Limb (tissue), 2 donors: ENCODE results near the gene ANKH.
"Not testable (repeated sequence)": the region's sequence is repeated elsewhere in the genome, so short reads cannot be mapped to it uniquely, and the experiment has no call there.

Experiments
- DNase-seq, 2 donors: peaks; one replicate each; pipeline ENCODE4 v3.0.0-alpha.2; 2016; ENCODE audit errors: extremely low spot score in 2 of 2

The ANKH gene

DNA sequence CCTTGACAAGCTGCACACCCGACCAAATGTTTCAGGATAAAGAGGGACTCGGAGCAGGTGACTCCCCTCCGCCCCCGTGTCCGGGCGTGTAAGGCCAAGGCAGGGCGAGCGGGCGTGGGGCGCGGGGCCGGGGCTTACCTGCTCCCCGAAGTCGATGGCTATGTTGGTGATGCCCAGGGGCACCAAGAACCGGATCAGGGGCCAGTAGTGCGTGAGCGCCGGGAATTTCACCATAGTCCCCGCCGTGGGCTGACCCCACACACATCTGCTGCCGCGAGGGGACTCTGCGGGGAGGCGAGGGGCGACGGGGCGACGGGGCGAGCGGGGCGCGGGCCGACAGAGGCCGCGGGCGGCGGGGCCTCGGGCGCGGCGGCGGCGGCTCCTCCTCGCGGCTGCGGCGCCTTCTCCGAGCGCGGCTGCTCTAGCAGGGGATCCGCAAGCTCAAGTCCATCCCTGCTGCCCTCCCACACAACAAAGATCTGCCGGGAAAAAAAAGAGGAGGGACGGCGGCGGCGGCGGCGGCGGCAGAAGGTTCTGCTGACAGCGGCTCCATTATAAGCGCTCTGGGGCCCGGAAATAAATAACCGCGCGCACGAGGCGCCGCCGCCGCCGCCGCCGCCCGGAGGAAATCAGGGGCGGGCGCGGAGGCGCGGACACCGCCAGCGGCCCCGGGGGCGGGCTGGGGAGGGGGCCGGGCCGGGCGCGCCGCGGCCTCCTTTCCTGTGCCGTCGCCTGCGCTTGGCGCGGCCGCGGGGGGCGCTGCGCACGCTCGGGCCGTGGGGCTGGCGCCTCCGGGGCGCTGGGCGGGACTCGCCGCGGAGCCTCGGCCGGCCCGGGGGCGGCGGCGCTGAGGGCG is at the start of gene ANKH:
TSS of gene ANKH (minus strand) at position 565 of the 856 bp plus-strand sequence. CDS start at position 234, 331 bp downstream.
- DNase-seq, result peak; percentile 85 to 91

DNA sequence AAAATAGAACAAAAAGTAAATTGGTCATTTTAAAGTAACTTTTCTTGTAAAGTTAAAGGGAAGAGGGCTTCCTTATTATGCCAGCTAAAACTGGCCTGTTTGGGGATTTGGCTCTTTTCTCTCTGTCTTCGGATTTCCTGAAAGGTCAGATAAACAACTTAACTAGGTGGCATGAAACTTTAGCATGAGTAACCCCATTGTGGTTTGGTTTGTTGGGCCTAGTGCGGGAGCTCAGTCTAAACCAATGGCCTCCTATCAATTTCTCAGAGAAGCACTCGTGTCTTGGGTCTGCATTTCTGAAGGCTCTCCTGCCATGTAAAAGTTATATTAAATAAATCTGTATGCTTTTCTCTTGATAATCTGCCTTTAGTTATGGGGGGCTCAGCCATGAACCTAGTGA is 48.5 kb upstream of the ANKH start:
- no peak for DNase-seq

GRCh38 chr5:14919106-14919505 is 47.5 kb upstream of the ANKH start:
- not testable (repeated sequence) for DNase-seq

GRCh38 chr5:14917719-14918118 is 46.1 kb upstream of the ANKH start:
- DNase-seq, result no peak

GRCh38 chr5:14915291-14915952 is 43.8 kb upstream of the ANKH start:
- no peak for DNase-seq

DNA sequence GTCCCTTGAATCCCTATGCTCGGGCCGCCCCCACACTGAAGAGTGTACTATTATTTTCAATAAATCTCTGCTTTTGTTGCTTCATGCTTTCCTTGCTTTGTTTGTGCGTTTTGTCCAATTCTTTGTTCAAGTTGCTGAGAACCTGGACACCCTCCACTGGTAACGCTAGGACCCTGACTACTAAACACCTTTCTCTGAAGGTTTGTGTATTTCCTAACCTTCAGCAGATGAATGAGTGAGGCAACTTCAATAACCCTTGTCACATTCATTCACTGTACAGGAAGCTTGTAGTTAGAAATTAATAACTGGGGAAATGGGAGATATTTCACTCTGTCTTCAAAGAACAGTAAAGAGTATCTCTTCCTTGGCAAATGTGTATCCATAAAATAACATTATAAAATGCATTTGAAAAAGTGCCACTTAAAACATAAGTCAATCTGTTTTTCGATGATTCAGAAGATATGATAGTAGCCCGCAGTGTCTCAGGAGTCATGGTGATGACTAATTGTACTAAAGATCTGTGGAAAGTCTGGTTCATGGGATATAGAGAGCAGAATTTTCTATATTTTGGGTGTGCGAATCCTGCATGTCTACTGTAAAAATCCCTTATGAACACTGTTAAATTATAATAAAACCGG is 43.2 kb upstream of the ANKH start:
- DNase-seq, result no peak

- no peak for DNase-seq
Observed at GRCh38 chr5:14914193-14914592, 42.6 kb upstream of the ANKH start.

GRCh38 chr5:14913096-14913495 is 41.5 kb upstream of the ANKH start:
- DNase-seq, result no peak

GRCh38 chr5:14912206-14912605 is 40.6 kb upstream of the ANKH start:
- DNase-seq, result no peak

DNA sequence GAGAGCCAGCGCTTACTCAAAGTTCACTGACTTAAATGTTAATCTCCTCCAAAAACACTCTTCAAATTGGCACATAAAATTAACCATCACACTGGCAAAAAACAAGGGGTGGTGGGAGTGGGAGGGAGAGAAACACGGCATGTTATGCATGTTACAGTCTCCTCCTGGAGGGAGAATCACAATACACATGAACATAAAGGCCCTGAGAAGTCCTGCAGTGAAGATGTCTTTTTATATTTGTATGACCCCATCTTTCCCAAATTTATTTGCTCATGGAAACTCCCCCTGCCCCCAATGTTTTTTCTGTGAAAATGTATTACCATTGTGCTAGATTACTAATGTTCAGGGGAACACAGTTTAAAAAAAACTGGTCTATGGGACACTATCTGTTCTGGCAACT is 37.8 kb upstream of the ANKH start:
- no peak for DNase-seq

GRCh38 chr5:14908172-14908571 is 36.6 kb upstream of the ANKH start:
- DNase-seq, result no peak

DNA sequence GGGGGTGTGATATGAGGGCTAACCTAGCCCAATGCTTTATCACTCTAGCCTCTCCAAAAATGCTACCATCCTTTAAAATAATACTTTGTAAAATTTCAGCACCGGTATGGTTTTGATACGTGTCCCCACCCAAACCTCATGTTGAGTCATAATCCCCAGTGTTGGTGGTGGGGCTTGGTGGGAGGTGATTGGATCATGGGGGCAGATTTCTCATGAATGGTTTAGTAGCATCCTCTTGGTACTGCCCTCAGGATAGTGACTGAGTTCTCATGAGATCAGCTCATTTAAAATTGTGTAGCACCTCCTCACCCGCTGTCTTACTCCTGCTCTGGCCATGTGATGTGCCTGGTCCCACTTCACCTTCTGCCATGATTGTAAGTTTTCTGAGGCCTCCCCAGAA is 35.0 kb upstream of the ANKH start:
- no peak for DNase-seq

DNA sequence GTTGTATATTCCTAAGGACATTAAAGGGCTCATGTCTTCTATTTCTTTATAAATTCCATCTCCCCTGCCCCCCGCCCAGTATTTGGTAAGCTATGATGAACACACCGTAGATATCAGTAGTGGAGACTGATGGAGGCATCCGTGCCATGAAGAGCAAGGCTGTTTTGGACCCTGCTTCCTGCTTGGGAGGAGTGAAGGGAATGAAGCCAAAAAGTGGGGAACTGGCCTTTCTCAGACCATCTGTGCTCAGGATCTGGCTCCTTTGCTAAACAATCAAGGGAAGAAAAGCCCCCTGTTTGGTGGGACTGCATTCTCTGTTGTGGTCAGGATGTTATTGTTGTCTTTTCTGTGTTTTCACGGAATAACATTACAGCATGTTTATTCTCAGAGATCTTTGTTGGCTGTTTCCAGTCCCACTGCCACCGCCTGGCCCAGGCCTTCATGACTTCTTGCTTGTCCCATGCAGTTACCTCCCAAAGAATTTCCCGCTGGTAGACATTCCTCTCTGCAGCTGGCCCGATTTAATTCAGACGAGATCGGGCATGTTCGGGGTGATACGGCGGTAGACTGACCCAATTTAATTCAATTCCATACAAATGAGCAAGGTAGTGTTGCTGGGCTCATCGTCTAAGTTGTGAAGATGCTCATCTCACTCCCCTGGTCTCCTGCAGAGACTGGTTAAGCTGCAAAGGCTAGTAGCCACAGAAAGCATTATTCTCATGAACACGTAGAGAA is 31.4 kb upstream of the ANKH start:
- no peak for DNase-seq

GRCh38 chr5:14901462-14902051 is 30.0 kb upstream of the ANKH start:
- DNase-seq, result no peak

DNA sequence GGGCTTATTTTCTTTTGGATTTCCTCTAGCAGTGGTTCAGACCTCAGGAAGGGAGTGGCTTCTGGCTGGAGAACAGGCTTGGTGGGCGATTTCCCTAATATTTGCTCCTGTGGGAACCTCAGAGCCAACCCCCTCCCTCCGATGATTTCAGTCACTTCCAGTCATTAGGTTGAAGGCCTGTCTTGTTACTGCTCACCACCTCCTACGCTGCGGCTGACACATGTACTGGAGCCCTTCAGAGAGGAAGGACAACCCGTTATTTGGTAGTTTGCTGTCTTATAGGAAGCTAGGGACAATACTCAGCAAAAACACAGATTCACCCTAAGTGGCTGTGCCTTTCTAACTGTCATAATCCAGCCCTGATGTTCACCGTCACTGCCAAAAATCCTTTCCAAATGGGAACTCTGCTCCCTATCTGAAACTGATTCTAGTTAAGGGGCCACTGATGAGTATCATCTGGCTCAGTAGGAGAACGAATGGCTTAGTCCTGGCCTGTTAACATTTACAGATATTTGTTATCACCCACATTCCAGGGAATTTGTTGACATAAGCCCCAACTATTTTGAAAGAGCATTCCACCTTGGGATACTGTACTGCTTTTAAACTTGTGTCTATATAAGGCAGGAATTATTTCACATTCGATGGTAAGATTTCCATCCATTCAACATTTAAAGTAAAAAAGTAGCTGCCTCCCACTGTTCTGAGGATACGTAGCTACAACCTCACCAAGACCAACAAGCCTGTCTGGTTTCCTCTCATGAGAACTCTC is 29.3 kb upstream of the ANKH start:
- peak in 1 of 2 donors; percentile 34 for DNase-seq

DNA sequence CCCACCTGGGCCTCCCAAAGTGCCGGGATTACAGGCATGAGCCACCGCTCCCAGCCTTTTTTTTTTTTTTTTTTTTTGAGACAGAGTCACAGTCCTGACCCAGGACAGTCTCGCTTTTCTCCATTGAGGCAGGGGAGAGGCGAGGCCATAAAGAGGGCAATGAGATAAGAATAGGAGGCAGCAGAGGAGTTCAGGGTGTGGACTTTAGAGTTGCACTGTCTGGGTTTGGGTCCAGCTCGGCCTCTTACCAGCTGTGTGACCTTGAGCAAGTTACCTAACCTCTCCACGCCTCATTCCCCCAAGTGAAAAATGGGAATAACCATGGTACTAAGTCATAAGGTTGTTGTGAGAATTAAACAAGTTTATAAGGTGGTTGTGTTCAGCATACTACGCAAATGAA is 24.6 kb upstream of the ANKH start:
- no peak for DNase-seq

GRCh38 chr5:14895301-14895700 is 23.7 kb upstream of the ANKH start:
- DNase-seq, result no peak

GRCh38 chr5:14894748-14895147 is 23.2 kb upstream of the ANKH start:
- no peak for DNase-seq

GRCh38 chr5:14893381-14893780 is 21.8 kb upstream of the ANKH start:
- no peak for DNase-seq

- DNase-seq, result no peak
Observed at GRCh38 chr5:14890846-14891245, 19.3 kb upstream of the ANKH start.
